ENCODE results near the gene ZNF383. TPM values are rescaled to one million over a fixed set of nuclear protein-coding genes. Genes with fewer than 3 reads are reported as not detected.

Gene ZNF383
- total RNA-seq, 1 experiment from 2014 or later, result 6.6 TPM

DNA sequence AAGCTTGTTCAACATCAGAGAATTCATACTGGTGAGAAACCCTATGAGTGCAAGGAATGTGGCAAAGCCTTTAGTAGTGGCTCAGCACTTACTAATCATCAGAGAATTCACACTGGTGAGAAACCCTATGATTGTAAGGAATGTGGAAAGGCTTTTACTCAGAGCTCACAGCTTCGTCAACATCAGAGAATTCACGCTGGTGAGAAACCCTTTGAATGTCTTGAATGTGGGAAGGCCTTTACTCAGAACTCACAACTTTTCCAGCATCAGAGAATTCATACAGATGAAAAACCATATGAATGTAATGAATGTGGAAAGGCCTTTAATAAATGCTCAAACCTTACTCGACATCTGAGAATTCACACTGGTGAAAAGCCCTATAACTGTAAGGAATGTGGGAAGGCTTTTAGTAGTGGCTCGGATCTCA is 25.2 kb downstream of the ZNF383 start:
- no TSS peak for BruUV-seq (replicated peaks)
- Histone ChIP-seq H3K4me1 (ENCODE audit: control insufficient read depth in 1 of 2, insufficient read depth in 2 of 2, low read length in 2 of 2) (no peaks in the 10 kb centered on the region), H3K4me2 (ENCODE audit: low read length) (no peak overlapping the region), H3K9ac (ENCODE audit: low read length) (no peak overlapping the region), H3K9me2 (ENCODE audit: insufficient read depth) (no peaks in the 10 kb centered on the region), H3K27me3 (ENCODE audit: insufficient read depth, low read length) (no peaks in the 10 kb centered on the region), H3K79me2 (ENCODE audit: insufficient read depth, low read length) (no peaks in the 10 kb centered on the region), H4K20me1 (ENCODE audit: insufficient read depth) (no peaks in the 10 kb centered on the region), H3K36me3 (ENCODE audit: control insufficient read depth in 1 of 2, insufficient read depth in 2 of 2, low read length in 2 of 2) (peaks cover 11 to 41% of the 10 kb centered on the region in 2 experiments), H3K27ac (ENCODE audit: low read depth, low read length) (no peak overlapping the region), H2AFZ (ENCODE audit: low read depth, low read length, poor library complexity, severe bottlenecking) (no peak overlapping the region), H3K4me3 (replicated peaks in 1 of 2; ENCODE audit: low read depth in 1 of 2, low read length in 2 of 2) (no peak overlapping the region), H3K9me3 (ENCODE audit: control insufficient read depth in 1 of 2, insufficient read depth in 1 of 2, low read depth in 1 of 2, low read length in 2 of 2) (peaks cover 24 to 54% of the 10 kb centered on the region in 2 experiments; a peak in 3 of 4 replicates)
- ChIA-PET CTCF (no interaction called here), POLR2A (no interaction called here), RAD21 (ENCODE audit: low non-redundant PET in 1 of 2, low total read pairs in 2 of 2, uncharacterized antibody in 2 of 2, unreplicated experiment in 2 of 2) (no interaction called here)
- ATAC-seq (no peak), DNase-seq (ENCODE audit: low read depth, low spot score) (no peak)
- TF ChIP-seq ELF1 (IDR thresholded peaks at IDR 0.05; ENCODE audit: borderline replicate concordance, low read depth) (no peak), ZNF274 (IDR thresholded peaks at IDR 0.05; ENCODE audit: low read depth, low read length) (peak; percentile 93), YY1 (IDR thresholded peaks at IDR 0.05; ENCODE audit: extremely low read depth, insufficient replicate concordance, low read depth, low read length) (no peak)
- intact Hi-C loops (cut with micrococcal nuclease), result no loop called here

DNA sequence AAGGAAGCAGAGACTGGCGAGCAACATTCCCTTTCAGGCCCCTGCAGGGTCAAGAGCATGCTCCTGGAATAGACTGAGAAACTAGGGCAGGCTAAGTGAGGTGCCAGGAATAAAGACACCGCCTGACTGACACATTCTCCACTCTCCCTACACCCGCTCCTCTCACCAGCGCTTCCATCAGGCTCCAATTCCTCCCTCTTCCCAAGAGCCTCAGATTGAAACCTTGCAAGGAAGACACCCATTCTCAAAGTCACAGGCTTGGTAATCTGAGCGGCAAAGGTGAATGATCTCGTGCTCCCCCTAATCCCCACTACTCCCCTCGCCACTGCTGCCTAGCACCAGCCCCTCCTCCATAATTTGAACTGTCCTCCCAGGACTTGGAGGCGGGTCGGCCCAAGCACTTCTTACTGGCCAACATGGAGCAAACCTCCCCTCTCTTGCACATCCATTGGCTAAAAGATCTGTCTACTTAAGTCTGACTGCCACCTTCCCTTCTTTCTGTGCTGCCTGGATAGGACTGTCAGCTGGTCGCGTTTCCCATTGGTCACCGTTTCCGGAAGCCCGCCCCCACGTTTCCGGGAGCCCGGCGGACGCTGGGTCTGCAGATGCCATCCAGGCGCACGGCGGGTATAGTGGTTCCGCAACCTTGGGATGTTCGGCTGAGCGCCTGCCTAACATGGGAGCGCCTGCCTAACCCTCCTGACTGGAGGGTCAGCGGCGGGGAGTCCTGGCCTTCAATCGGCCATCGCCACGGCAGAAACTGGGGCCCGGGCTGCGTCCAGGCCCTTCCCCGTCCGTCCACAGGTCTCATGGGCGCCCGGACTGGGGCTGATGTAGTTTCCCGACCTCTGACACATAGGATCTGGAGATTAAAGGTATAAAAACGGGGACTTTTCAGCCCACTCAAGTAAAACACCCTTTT is 33.6 kb downstream of the ZNF383 start:
- no peak overlapping the region for H2AFZ ChIP-seq (ENCODE audit: low read depth, low read length, poor library complexity, severe bottlenecking)
- POLR2A ChIA-PET, result no interaction called here
- RAD21 ChIA-PET (ENCODE audit: low non-redundant PET in 1 of 2, low total read pairs in 2 of 2, uncharacterized antibody in 2 of 2, unreplicated experiment in 2 of 2), result no interaction called here
- H4K20me1 ChIP-seq (ENCODE audit: insufficient read depth), result no peaks in the 10 kb centered on the region
- H3K9ac ChIP-seq (ENCODE audit: low read length), result no peak overlapping the region
- no peaks in the 10 kb centered on the region for H3K79me2 ChIP-seq (ENCODE audit: insufficient read depth, low read length)
- TF ChIP-seq, protein P1, sequence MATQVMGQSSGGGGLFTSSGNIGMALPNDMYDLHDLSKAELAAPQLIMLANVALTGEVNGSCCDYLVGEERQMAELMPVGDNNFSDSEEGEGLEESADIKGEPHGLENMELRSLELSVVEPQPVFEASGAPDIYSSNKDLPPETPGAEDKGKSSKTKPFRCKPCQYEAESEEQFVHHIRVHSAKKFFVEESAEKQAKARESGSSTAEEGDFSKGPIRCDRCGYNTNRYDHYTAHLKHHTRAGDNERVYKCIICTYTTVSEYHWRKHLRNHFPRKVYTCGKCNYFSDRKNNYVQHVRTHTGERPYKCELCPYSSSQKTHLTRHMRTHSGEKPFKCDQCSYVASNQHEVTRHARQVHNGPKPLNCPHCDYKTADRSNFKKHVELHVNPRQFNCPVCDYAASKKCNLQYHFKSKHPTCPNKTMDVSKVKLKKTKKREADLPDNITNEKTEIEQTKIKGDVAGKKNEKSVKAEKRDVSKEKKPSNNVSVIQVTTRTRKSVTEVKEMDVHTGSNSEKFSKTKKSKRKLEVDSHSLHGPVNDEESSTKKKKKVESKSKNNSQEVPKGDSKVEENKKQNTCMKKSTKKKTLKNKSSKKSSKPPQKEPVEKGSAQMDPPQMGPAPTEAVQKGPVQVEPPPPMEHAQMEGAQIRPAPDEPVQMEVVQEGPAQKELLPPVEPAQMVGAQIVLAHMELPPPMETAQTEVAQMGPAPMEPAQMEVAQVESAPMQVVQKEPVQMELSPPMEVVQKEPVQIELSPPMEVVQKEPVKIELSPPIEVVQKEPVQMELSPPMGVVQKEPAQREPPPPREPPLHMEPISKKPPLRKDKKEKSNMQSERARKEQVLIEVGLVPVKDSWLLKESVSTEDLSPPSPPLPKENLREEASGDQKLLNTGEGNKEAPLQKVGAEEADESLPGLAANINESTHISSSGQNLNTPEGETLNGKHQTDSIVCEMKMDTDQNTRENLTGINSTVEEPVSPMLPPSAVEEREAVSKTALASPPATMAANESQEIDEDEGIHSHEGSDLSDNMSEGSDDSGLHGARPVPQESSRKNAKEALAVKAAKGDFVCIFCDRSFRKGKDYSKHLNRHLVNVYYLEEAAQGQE (IDR thresholded peaks at IDR 0.05; ENCODE audit: low read depth), result no peak
- TF ChIP-seq SRF (IDR thresholded peaks at IDR 0.05; ENCODE audit: low read depth), result no peak
- no peak for TF ChIP-seq EZH2phosphoT487 (IDR thresholded peaks at IDR 0.05; ENCODE audit: borderline replicate concordance)
- TF ChIP-seq, protein P2, sequence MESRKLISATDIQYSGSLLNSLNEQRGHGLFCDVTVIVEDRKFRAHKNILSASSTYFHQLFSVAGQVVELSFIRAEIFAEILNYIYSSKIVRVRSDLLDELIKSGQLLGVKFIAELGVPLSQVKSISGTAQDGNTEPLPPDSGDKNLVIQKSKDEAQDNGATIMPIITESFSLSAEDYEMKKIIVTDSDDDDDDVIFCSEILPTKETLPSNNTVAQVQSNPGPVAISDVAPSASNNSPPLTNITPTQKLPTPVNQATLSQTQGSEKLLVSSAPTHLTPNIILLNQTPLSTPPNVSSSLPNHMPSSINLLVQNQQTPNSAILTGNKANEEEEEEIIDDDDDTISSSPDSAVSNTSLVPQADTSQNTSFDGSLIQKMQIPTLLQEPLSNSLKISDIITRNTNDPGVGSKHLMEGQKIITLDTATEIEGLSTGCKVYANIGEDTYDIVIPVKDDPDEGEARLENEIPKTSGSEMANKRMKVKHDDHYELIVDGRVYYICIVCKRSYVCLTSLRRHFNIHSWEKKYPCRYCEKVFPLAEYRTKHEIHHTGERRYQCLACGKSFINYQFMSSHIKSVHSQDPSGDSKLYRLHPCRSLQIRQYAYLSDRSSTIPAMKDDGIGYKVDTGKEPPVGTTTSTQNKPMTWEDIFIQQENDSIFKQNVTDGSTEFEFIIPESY (IDR thresholded peaks at IDR 0.05; ENCODE audit: extremely low read depth, insufficient replicate concordance, low read length), result no peak
- no peak for TF ChIP-seq EZH2 (IDR thresholded peaks at IDR 0.05)
- TF ChIP-seq FOSL1 (IDR thresholded peaks at IDR 0.05; ENCODE audit: low read depth), result no peak
- TF ChIP-seq POLR2AphosphoS5 (IDR thresholded peaks at IDR 0.05; ENCODE audit: low read depth, low read length), result no peak
- TF ChIP-seq, protein P3, sequence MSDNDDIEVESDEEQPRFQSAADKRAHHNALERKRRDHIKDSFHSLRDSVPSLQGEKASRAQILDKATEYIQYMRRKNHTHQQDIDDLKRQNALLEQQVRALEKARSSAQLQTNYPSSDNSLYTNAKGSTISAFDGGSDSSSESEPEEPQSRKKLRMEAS (IDR thresholded peaks at IDR 0.05), result no peak
- no peak for TF ChIP-seq SP1 (IDR thresholded peaks at IDR 0.05; ENCODE audit: low read depth)
- no peaks in the 10 kb centered on the region for H3K27me3 ChIP-seq (ENCODE audit: insufficient read depth, low read length)
- no peaks in the 10 kb centered on the region for H3K4me1 ChIP-seq (ENCODE audit: control insufficient read depth in 1 of 2, insufficient read depth in 2 of 2, low read length in 2 of 2)
- intact Hi-C loops (cut with micrococcal nuclease), result no loop called here
- H3K4me3 ChIP-seq (replicated peaks in 1 of 2; ENCODE audit: low read depth in 1 of 2, low read length in 2 of 2), result no peak overlapping the region
- CTCF ChIA-PET, result no interaction called here
- no peaks in the 10 kb centered on the region for H3K36me3 ChIP-seq (ENCODE audit: control insufficient read depth in 1 of 2, insufficient read depth in 2 of 2, low read length in 2 of 2)
- ATAC-seq (no peak), DNase-seq (ENCODE audit: low read depth, low spot score) (no peak)
- H3K4me2 ChIP-seq (ENCODE audit: low read length), result no peak overlapping the region
- peaks cover 11 to 23% of the 10 kb centered on the region in 2 experiments; a peak in 2 of 4 replicates for H3K9me3 ChIP-seq (ENCODE audit: control insufficient read depth in 1 of 2, insufficient read depth in 1 of 2, low read depth in 1 of 2, low read length in 2 of 2)
- no peaks in the 10 kb centered on the region for H3K9me2 ChIP-seq (ENCODE audit: insufficient read depth)
- BruUV-seq (replicated peaks), result no TSS peak
- no peak overlapping the region for H3K27ac ChIP-seq (ENCODE audit: low read depth, low read length)

Data from HCT116 (cell line).